Measurements from ENCODE around the gene MYMK.

DNA sequence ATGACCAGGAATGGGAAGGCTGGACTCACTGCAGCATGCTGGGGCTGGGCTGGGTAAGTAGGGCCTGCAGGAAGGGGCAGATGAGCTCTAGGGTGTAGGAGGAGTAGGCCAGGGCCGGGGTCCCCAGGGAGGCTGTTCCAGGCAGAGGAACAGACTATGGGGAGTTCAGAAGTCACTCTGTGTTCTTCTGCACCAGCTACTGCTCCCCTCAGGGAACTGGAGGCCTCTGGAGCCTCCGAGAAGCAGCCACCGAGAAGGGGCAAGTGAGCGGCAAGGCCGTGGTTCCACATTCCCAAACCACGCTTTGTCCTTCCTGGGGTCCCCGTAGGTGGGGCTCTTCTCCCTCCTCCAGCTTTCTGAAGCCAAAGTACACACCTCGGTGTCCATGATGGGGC, 37.4 kb downstream of the MYMK start:
- TF ChIP-seq, protein P1, sequence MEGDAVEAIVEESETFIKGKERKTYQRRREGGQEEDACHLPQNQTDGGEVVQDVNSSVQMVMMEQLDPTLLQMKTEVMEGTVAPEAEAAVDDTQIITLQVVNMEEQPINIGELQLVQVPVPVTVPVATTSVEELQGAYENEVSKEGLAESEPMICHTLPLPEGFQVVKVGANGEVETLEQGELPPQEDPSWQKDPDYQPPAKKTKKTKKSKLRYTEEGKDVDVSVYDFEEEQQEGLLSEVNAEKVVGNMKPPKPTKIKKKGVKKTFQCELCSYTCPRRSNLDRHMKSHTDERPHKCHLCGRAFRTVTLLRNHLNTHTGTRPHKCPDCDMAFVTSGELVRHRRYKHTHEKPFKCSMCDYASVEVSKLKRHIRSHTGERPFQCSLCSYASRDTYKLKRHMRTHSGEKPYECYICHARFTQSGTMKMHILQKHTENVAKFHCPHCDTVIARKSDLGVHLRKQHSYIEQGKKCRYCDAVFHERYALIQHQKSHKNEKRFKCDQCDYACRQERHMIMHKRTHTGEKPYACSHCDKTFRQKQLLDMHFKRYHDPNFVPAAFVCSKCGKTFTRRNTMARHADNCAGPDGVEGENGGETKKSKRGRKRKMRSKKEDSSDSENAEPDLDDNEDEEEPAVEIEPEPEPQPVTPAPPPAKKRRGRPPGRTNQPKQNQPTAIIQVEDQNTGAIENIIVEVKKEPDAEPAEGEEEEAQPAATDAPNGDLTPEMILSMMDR (IDR thresholded peaks at IDR 0.05; ENCODE audit: poor library complexity), result no peak
- no peak for TF ChIP-seq EZH2 (IDR thresholded peaks at IDR 0.05; ENCODE audit: borderline replicate concordance)

Measured in hepatocyte (in vitro differentiated cells).